CD14-positive monocyte (primary cell): ENCODE data around the gene TEX28. TPM values are rescaled to one million over a fixed set of nuclear protein-coding genes. Genes with fewer than 3 reads are reported as not detected.
A peak's percentile ranks its signal among the peaks of the same experiment; 100 is the strongest.

Source experiments
- DNase-seq, 3 donors: peaks; one replicate each; pipeline ENCODE4 v3.0.0-alpha.2; 2011 to 2022
- H2AFZ ChIP-seq: 2 replicates; pipeline ENCODE4 v1.6.0; 2012; ENCODE audit warnings: mild to moderate bottlenecking, low read depth, low read length, inconsistent platforms; ENCODE audit not compliant: insufficient read depth, poor library complexity, severe bottlenecking
- H3K27ac ChIP-seq, 2 donors: 1 replicate in 1 of 2; 2 replicates in 1 of 2; pipeline ENCODE4 v1.5.1; 2012 to 2013; ENCODE audit warnings: low read length in 2 of 2, control low read depth in 1 of 2, inconsistent platforms in 1 of 2, low read depth in 1 of 2, mild to moderate bottlenecking in 1 of 2
- H3K27me3 ChIP-seq, 2 donors: one replicate each; pipeline versions ENCODE4 v1.6.0 to v1.6.1; 2011 to 2013; ENCODE audit warnings: low read length in 2 of 2; ENCODE audit not compliant: control insufficient read depth in 2 of 2, insufficient read depth in 2 of 2
- H3K36me3 ChIP-seq, 2 donors: replicated peaks in 1 of 2; 1 replicate in 1 of 2; 2 replicates in 1 of 2; pipeline versions ENCODE4 v1.5.1 to v1.6.1; 2012 to 2013; ENCODE audit warnings: low read length in 2 of 2, control low read depth in 1 of 2, inconsistent platforms in 1 of 2, mild to moderate bottlenecking in 1 of 2; ENCODE audit not compliant: insufficient read depth in 2 of 2, control insufficient read depth in 1 of 2
- H3K4me1 ChIP-seq, 2 donors: 1 replicate in 1 of 2; 2 replicates in 1 of 2; pipeline versions ENCODE4 v1.5.1 to v1.6.1; 2012 to 2013; ENCODE audit warnings: low read length in 2 of 2, control low read depth in 1 of 2, inconsistent platforms in 1 of 2, mild to moderate bottlenecking in 1 of 2, moderate library complexity in 1 of 2; ENCODE audit not compliant: insufficient read depth in 2 of 2, control insufficient read depth in 1 of 2
- H3K4me2 ChIP-seq: replicated peaks from 2 replicates; pipeline ENCODE3; 2012; ENCODE audit warnings: low read length, moderate library complexity, mild to moderate bottlenecking; ENCODE audit not compliant: poor library complexity, severe bottlenecking; ENCODE audit errors: extremely low read depth
- H3K4me3 ChIP-seq, 3 experiments: fragments of 200-600 bp in 1 of 3; sonication (generic) in 1 of 3; replicated peaks in 1 of 3; 1 replicate in 2 of 3; 2 replicates in 1 of 3; pipeline ENCODE4 v1.5.1; 2011 to 2013; ENCODE audit warnings: low read length in 3 of 3, mild to moderate bottlenecking in 3 of 3, control low read depth in 2 of 3, low read depth in 2 of 3, inconsistent platforms in 1 of 3, moderate library complexity in 1 of 3
- H3K79me2 ChIP-seq: 2 replicates; pipeline ENCODE4 v1.6.0; 2012; ENCODE audit warnings: mild to moderate bottlenecking, control low read depth, inconsistent platforms, low read length, moderate library complexity; ENCODE audit not compliant: insufficient read depth
- H3K9ac ChIP-seq: 2 replicates; pipeline ENCODE4 v1.6.0; 2017; ENCODE audit warnings: low read length, mild to moderate bottlenecking; ENCODE audit not compliant: insufficient read depth, poor library complexity, severe bottlenecking
- H3K9me3 ChIP-seq, 2 donors: replicated peaks in 1 of 2; 1 replicate in 1 of 2; 2 replicates in 1 of 2; pipeline versions ENCODE4 v1.5.1 to v1.6.1; 2012 to 2013; ENCODE audit warnings: low read length in 2 of 2, control low read depth in 1 of 2; ENCODE audit not compliant: control insufficient read depth in 1 of 2, insufficient read depth in 1 of 2
- H4K20me1 ChIP-seq: 2 replicates; pipeline ENCODE4 v1.6.0; 2012; ENCODE audit warnings: mild to moderate bottlenecking, low read length, control low read depth, moderate library complexity; ENCODE audit not compliant: insufficient read depth
- H3K27ac Mint-ChIP-seq, 7 donors: one replicate each; pipeline ENCODE4 v1.8.0; 2020; ENCODE audit warnings: mild to moderate bottlenecking in 7 of 7, mixed read lengths in 7 of 7, moderate library complexity in 6 of 7, inconsistent platforms in 2 of 7
- H3K27me3 Mint-ChIP-seq, 3 donors: one replicate each; pipeline ENCODE4 v1.8.0; 2021 to 2022; ENCODE audit warnings: low read depth in 3 of 3, mild to moderate bottlenecking in 3 of 3, mixed read lengths in 3 of 3, moderate library complexity in 3 of 3, inconsistent platforms in 1 of 3
- H3K36me3 Mint-ChIP-seq, 2 donors: one replicate each; pipeline ENCODE4 v1.8.0; 2020; ENCODE audit warnings: mixed read lengths in 2 of 2, inconsistent platforms in 1 of 2, mild to moderate bottlenecking in 1 of 2
- H3K4me1 Mint-ChIP-seq: one replicate; pipeline ENCODE4 v1.8.0; 2020; ENCODE audit warnings: mild to moderate bottlenecking, mixed read lengths
- H3K4me3 Mint-ChIP-seq, 2 donors: one replicate each; pipeline ENCODE4 v1.8.0; 2020; ENCODE audit warnings: mild to moderate bottlenecking in 2 of 2, mixed read lengths in 2 of 2, moderate library complexity in 1 of 2
- H3K9me3 Mint-ChIP-seq, 7 donors: one replicate each; pipeline ENCODE4 v1.8.0; 2020 to 2022; ENCODE audit warnings: mixed read lengths in 7 of 7, mild to moderate bottlenecking in 6 of 7, moderate library complexity in 6 of 7, inconsistent platforms in 2 of 7
- WGBS: methylation state at CpG from one replicate; pipeline ENCODE4 v1.1.5; 2013; ENCODE audit warnings: missing lambda C conversion rate; ENCODE audit not compliant: insufficient coverage; 5-methylcytosine and 5-hydroxymethylcytosine counted together
- intact Hi-C, 2 donors: fragments of 100-400 bp; cut with micrococcal nuclease; formaldehyde crosslinking; loops; one replicate each; pipeline versions ENCODE4 v1.15.0 to v1.15.1; 2023
- polyA plus RNA-seq, 3 donors: library from polyadenylated mRNA; depleted of rRNA in 1 of 3; unstranded in 2 of 3; stranded (reverse) in 1 of 3; fragments of 300-500 nt in 2 of 3; fragments of >200 nt in 1 of 3; fragmentation: Illumina TruSeq in 2 of 3; gene quantifications; 1 replicate in 2 of 3; 2 replicates in 1 of 3; pipeline ENCODE4 v1.2.3, GENCODE V29; 2012 to 2021
- TF ChIP-seq, protein P1 (sequence below): fragments of 200-600 bp; IDR thresholded peaks from one replicate; pipeline ENCODE4 v1.8.0; 2022; ENCODE audit warnings: antibody characterized with exemption, mild to moderate bottlenecking

Gene TEX28
- polyA plus RNA-seq, 3 donors = not detected

GRCh38 chrX:154305541-154306205, 10.7 kb upstream of the TEX28 start:
- peaks cover 0 to 2% (median 0%) of the 10 kb centered on the region in 7 donors for H3K9me3 Mint-ChIP-seq
- 100% methylated on average over 1 of the region's 11 CpGs for WGBS
- intact Hi-C loops = no loop called here

GRCh38 chrX:154304846-154305245, 9.9 kb upstream of the TEX28 start:
- no peak for DNase-seq
- H3K79me2 ChIP-seq = no peaks in the 10 kb centered on the region
- no peak overlapping the region for H3K4me3 Mint-ChIP-seq
- TF ChIP-seq, protein P1, sequence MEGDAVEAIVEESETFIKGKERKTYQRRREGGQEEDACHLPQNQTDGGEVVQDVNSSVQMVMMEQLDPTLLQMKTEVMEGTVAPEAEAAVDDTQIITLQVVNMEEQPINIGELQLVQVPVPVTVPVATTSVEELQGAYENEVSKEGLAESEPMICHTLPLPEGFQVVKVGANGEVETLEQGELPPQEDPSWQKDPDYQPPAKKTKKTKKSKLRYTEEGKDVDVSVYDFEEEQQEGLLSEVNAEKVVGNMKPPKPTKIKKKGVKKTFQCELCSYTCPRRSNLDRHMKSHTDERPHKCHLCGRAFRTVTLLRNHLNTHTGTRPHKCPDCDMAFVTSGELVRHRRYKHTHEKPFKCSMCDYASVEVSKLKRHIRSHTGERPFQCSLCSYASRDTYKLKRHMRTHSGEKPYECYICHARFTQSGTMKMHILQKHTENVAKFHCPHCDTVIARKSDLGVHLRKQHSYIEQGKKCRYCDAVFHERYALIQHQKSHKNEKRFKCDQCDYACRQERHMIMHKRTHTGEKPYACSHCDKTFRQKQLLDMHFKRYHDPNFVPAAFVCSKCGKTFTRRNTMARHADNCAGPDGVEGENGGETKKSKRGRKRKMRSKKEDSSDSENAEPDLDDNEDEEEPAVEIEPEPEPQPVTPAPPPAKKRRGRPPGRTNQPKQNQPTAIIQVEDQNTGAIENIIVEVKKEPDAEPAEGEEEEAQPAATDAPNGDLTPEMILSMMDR = no peak
- H3K4me3 ChIP-seq = no peak overlapping the region
- WGBS = 92% methylated on average over 7 of the region's 10 CpGs
- H3K36me3 Mint-ChIP-seq = peaks cover 0 to 4% of the 10 kb centered on the region in 2 donors
- no peak overlapping the region for H3K27ac ChIP-seq
- no peak overlapping the region for H3K9ac ChIP-seq
- H3K27me3 Mint-ChIP-seq = peaks cover 0 to 22% (median 0%) of the 10 kb centered on the region in 3 donors
- peaks cover 42 to 45% of the 10 kb centered on the region in 2 donors for H3K4me1 ChIP-seq
- H4K20me1 ChIP-seq = no peaks in the 10 kb centered on the region
- no peak overlapping the region for H2AFZ ChIP-seq
- H3K27me3 ChIP-seq = no peaks in the 10 kb centered on the region
- intact Hi-C loops = no loop called here
- peaks cover 56% of the 10 kb centered on the region for H3K4me1 Mint-ChIP-seq
- H3K36me3 ChIP-seq = no peaks in the 10 kb centered on the region
- peak overlapping the region in 4 of 7 donors; percentile 24 to 92 (median 75) for H3K27ac Mint-ChIP-seq
- peaks cover 0 to 2% (median 0%) of the 10 kb centered on the region in 7 donors for H3K9me3 Mint-ChIP-seq
- no peaks in the 10 kb centered on the region for H3K9me3 ChIP-seq
- no peak overlapping the region for H3K4me2 ChIP-seq

More at GRCh38 chrX:154305541-154306205, 10.7 kb upstream of the TEX28 start:
- Mint-ChIP-seq H3K4me1 (peaks cover 59% of the 10 kb centered on the region), H3K27ac (peak overlapping the region; percentile 68 to 93 (median 76)), H3K27me3 (peaks cover 0 to 21% (median 0%) of the 10 kb centered on the region in 3 donors), H3K36me3 (peaks cover 0 to 4% of the 10 kb centered on the region in 2 donors), H3K4me3 (peak overlapping the region in 1 of 2 donors; percentile 72)
- peak in 2 of 3 donors; percentile 32 to 58 for DNase-seq
- Histone ChIP-seq H3K9me3 (no peaks in the 10 kb centered on the region), H3K4me2 (no peak overlapping the region), H4K20me1 (no peaks in the 10 kb centered on the region), H3K27ac (peak overlapping the region; percentile 42 to 52), H3K27me3 (no peaks in the 10 kb centered on the region), H3K4me1 (peaks cover 42 to 45% of the 10 kb centered on the region in 2 donors), H3K79me2 (no peaks in the 10 kb centered on the region), H2AFZ (no peak overlapping the region), H3K9ac (peak overlapping the region; percentile 6), H3K36me3 (no peaks in the 10 kb centered on the region), H3K4me3 (no peak overlapping the region)
- TF ChIP-seq, protein P1 = no peak
